CD4-positive, alpha-beta T cell treated with Interleukin-15 for 1 hour (primary cell): ENCODE data around the gene ASIC4.

ENCODE experiments used
- DNase-seq: peaks from one replicate; pipeline ENCODE4 v3.0.0-alpha.2; 2020

Gene ASIC4

GRCh38 chr2:219498280-219499057 is 15.8 kb upstream of the ASIC4 start, which contains the start of gene GMPPA:
Gene GMPPA (plus strand): TSS chr2:219498891. CDS start chr2:219499976, 1,085 bp downstream.
- DNase-seq = peak; percentile 97

- no peak for DNase-seq
These were observed 15.3 kb upstream of the ASIC4 start for GRCh38 chr2:219499058-219499307.

- DNase-seq = no peak
These were observed 14.7 kb upstream of the ASIC4 start for GRCh38 chr2:219499555-219499954.

- no peak for DNase-seq
These were observed 14.1 kb upstream of the ASIC4 start for GRCh38 chr2:219500135-219500534.

GRCh38 chr2:219501849-219502248 is 12.4 kb upstream of the ASIC4 start:
- DNase-seq = no peak

GRCh38 chr2:219502618-219503017 is 11.7 kb upstream of the ASIC4 start:
- no peak for DNase-seq

GRCh38 chr2:219505585-219505984 is 8.7 kb upstream of the ASIC4 start:
- no peak for DNase-seq

- DNase-seq = no peak
These were observed 8.0 kb upstream of the ASIC4 start for GRCh38 chr2:219506153-219506801.

- no peak for DNase-seq
These were observed 7.3 kb upstream of the ASIC4 start for GRCh38 chr2:219506802-219507526.

- no peak for DNase-seq
These were observed 6.5 kb upstream of the ASIC4 start for GRCh38 chr2:219507581-219508443.

GRCh38 chr2:219508444-219508734 is 5.9 kb upstream of the ASIC4 start:
- DNase-seq = no peak

- no peak for DNase-seq
These were observed 5.1 kb upstream of the ASIC4 start for GRCh38 chr2:219508971-219509779.

- DNase-seq = peak; percentile 41
These were observed 4.3 kb upstream of the ASIC4 start for GRCh38 chr2:219509780-219510511.

GRCh38 chr2:219510512-219511135 is 3.7 kb upstream of the ASIC4 start:
- DNase-seq = no peak

GRCh38 chr2:219511547-219512325 is 2.5 kb upstream of the ASIC4 start:
- DNase-seq = no peak

GRCh38 chr2:219512524-219513216 is 1.6 kb upstream of the ASIC4 start:
- no peak for DNase-seq

GRCh38 chr2:219513787-219514186 is 495 bp upstream of the ASIC4 start:
- no peak for DNase-seq

- no peak for DNase-seq
These were observed 554 bp downstream of the ASIC4 start for GRCh38 chr2:219514836-219515235.

GRCh38 chr2:219515874-219516629 is 1.8 kb downstream of the ASIC4 start:
- no peak for DNase-seq
